Measurements from ENCODE around the gene CSNK1A1.

DNA sequence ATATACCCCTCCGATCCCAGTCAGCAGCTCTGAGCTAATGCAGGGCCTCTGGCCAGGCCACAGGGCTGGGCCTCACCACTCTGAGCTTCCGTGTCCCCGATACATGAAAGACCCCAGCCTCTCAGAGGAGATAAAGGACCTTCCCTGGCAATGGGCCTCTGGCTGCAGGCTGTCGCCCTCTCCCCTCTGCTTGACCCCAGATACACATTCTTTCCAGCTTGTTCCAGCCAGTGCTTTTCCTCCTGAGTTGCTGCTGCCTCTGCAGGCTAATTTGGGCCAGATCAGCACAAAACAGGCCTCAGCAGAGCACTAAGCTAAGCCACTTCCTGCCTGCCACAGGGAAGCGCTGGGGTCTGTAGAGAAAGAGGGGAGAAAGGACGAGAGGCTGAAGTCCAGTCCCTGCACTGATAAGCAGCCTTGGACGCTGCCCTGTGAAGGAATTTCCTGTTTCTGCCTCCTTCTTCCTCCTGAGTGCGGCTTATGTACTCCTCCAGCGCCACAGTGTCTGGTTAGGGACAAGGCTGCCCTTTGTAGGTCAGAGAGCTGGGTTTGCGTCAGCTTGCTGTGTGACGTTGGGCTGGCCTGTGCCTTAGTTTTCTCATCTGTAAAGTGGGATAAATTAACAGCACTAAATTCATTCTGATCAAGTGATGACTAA, 99.1 kb downstream of the CSNK1A1 start:
- TF ChIP-seq POLR2A (IDR thresholded peaks at IDR 0.05) (no peak), CTCF (IDR thresholded peaks at IDR 0.05) (no peak)
